HCT116 (cell line): ENCODE results near the gene ANTXRL.

ENCODE experiments used
- CTCF ChIP-seq, 3 experiments: fragments of 200-600 bp in 1 of 3; sonication (generic) in 1 of 3; IDR thresholded peaks in 2 of 3; conservative IDR thresholded peaks in 1 of 3; 2 replicates each; pipeline ENCODE4 v1.5.1; 2012 to 2017; ENCODE audit warnings: low read depth in 2 of 3, low read length in 2 of 3, antibody characterized with exemption in 1 of 3, borderline replicate concordance in 1 of 3, control low read depth in 1 of 3, mild to moderate bottlenecking in 1 of 3, mixed read lengths in 1 of 3, mixed run types in 1 of 3, moderate library complexity in 1 of 3; ENCODE audit not compliant: insufficient read depth in 1 of 3
- EZH2 ChIP-seq: fragments of 200-600 bp; sonication (generic); IDR thresholded peaks from 2 replicates; pipeline ENCODE4 v1.6.1; 2017; ENCODE audit warnings: antibody characterized with exemption, mixed run types
- RAD21 ChIP-seq: IDR thresholded peaks from 2 replicates; pipeline ENCODE4 v1.6.1; 2012; ENCODE audit warnings: low read depth, mild to moderate bottlenecking

DNA sequence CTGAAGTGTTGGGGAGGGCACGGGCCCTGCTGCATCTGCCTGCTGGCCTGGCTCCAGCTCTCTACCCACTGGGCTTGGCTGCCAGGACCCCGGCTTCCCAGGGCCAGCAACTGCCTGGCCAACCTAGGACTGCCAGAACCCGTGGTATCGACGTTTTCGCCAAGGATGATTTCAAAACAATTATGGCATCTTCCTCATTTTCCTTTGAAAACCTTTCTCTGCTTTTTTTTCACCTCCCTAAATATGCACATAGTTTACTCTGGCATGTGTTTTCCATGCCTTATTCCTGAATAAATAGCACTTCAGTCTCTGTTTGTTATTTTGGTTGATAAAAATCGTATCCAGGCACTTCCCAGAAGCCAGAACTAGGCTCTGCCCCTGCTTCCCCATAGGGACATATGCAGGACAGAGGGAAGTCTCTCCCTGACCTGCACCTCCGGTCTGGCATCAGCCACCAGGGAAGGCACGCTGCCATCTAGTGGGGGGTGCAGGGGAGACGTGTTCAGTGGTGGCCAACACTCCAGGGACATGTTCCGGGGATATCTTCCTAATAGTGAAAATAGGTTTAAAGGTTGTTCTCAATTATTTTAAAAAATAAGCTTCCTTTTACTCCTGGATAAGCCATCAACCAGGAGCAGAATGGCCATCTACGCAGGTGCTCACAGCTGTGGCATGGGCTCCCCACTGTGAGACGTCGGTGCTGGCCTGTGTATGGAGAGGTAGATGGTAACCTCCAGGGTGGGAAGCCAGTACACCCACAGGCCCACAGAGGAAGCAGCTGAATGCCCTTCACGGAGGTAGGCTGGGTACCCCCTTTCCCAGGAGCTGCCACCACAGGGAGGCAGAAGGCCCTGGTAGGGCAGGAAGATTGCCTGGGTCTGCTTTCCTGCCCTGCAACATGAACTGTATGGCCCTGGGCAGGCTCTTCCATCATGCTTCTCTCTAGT, 30.7 kb upstream of the ANTXRL start:
- no peak for TF ChIP-seq EZH2
- peak; percentile 68 for TF ChIP-seq RAD21
- peak; percentile 59 to 86 (median 75); a peak in 5 of 6 replicates for TF ChIP-seq CTCF (IDR thresholded peaks at IDR 0.05 in 2 of 3, conservative IDR thresholded peaks at IDR 0.05 in 1 of 3; ENCODE audit: borderline replicate concordance in 1 of 3, insufficient read depth in 1 of 3, low read depth in 2 of 3, low read length in 2 of 3)
